H9 (cell line): ENCODE data around the gene PEAK3. TPM values are rescaled to one million over a fixed set of nuclear protein-coding genes. Genes with fewer than 3 reads are reported as not detected.

Experiments used
- DNase-seq: peaks from one replicate; pipeline ENCODE4 v3.0.0-alpha.2; 2017
- H2AFZ ChIP-seq: one replicate; pipeline ENCODE4 v1.6.1; 2013; ENCODE audit warnings: mild to moderate bottlenecking, low read length, control low read depth, moderate library complexity
- H2AK5ac ChIP-seq: 2 replicates; pipeline ENCODE4 v1.6.1; 2013; ENCODE audit warnings: low read length, control low read depth, mixed read lengths; ENCODE audit not compliant: insufficient read length
- H2BK120ac ChIP-seq: one replicate; pipeline ENCODE4 v1.6.1; 2013; ENCODE audit warnings: low read depth, mild to moderate bottlenecking, low read length, control low read depth, inconsistent platforms; ENCODE audit not compliant: poor library complexity, severe bottlenecking
- H2BK12ac ChIP-seq: 2 replicates; pipeline ENCODE4 v1.6.1; 2013; ENCODE audit warnings: low read length, control low read depth, mixed read lengths, low read depth; ENCODE audit not compliant: insufficient read length
- H2BK15ac ChIP-seq: 2 replicates; pipeline ENCODE4 v1.6.1; 2013; ENCODE audit warnings: low read depth, low read length, control low read depth
- H2BK20ac ChIP-seq: one replicate; pipeline ENCODE4 v1.6.1; 2013; ENCODE audit warnings: low read depth, mild to moderate bottlenecking, low read length, control low read depth, inconsistent platforms; ENCODE audit not compliant: poor library complexity, severe bottlenecking
- H2BK5ac ChIP-seq: 2 replicates; pipeline ENCODE4 v1.6.1; 2013; ENCODE audit warnings: low read length, control low read depth, mixed read lengths; ENCODE audit not compliant: insufficient read length
- H3K14ac ChIP-seq: 2 replicates; pipeline ENCODE4 v1.6.1; 2013; ENCODE audit warnings: low read length, control low read depth; ENCODE audit not compliant: insufficient read depth
- H3K18ac ChIP-seq: 2 replicates; pipeline ENCODE4 v1.6.1; 2013; ENCODE audit warnings: low read depth, mild to moderate bottlenecking, mixed read lengths, low read length, control low read depth; ENCODE audit not compliant: insufficient read length
- H3K23ac ChIP-seq: 2 replicates; pipeline ENCODE4 v1.6.1; 2013; ENCODE audit warnings: low read length, control low read depth, mixed read lengths, low read depth; ENCODE audit not compliant: insufficient read length
- H3K23me2 ChIP-seq: 2 replicates; pipeline ENCODE4 v1.6.1; 2013; ENCODE audit warnings: low read depth, mild to moderate bottlenecking, mixed read lengths, low read length, control low read depth; ENCODE audit not compliant: insufficient read length, poor library complexity, severe bottlenecking
- H3K27ac ChIP-seq: 2 replicates; pipeline ENCODE4 v1.5.1; 2013; ENCODE audit warnings: low read length, control low read depth, mixed read lengths, low read depth; ENCODE audit not compliant: insufficient read length
- H3K27me3 ChIP-seq: 2 replicates; pipeline ENCODE4 v1.6.1; 2013; ENCODE audit warnings: low read length, control low read depth, inconsistent platforms; ENCODE audit not compliant: insufficient read depth
- H3K4ac ChIP-seq: 2 replicates; pipeline ENCODE4 v1.6.1; 2013; ENCODE audit warnings: low read depth, mild to moderate bottlenecking, control low read depth, inconsistent platforms, low read length, moderate library complexity
- H3K4me1 ChIP-seq: 2 replicates; pipeline ENCODE4 v1.6.1; 2013; ENCODE audit warnings: low read length, control low read depth, inconsistent platforms; ENCODE audit not compliant: insufficient read depth
- H3K4me2 ChIP-seq: 2 replicates; pipeline ENCODE4 v1.6.1; 2013; ENCODE audit warnings: low read length, control low read depth, mixed read lengths; ENCODE audit not compliant: insufficient read length, insufficient read depth
- H3K56ac ChIP-seq: 2 replicates; pipeline ENCODE4 v1.6.1; 2013; ENCODE audit warnings: low read depth, mild to moderate bottlenecking, mixed read lengths, low read length, control low read depth; ENCODE audit not compliant: insufficient read length
- H3K79me1 ChIP-seq: 2 replicates; pipeline ENCODE4 v1.6.1; 2013; ENCODE audit warnings: low read depth, mild to moderate bottlenecking, moderate library complexity, low read length, control low read depth, inconsistent platforms; ENCODE audit not compliant: insufficient read depth, poor library complexity, severe bottlenecking
- H3K79me2 ChIP-seq: 2 replicates; pipeline ENCODE4 v1.6.1; 2013; ENCODE audit warnings: low read length, control low read depth, inconsistent platforms; ENCODE audit not compliant: insufficient read depth
- H3K9ac ChIP-seq: 2 replicates; pipeline ENCODE4 v1.6.1; 2013; ENCODE audit warnings: low read length, control low read depth, mixed read lengths; ENCODE audit not compliant: insufficient read length; ENCODE audit errors: extremely low read depth
- H3K9me3 ChIP-seq: one replicate; pipeline ENCODE4 v1.6.1; 2013; ENCODE audit warnings: low read depth, low read length, inconsistent platforms; ENCODE audit not compliant: control insufficient read depth
- H3T11ph ChIP-seq: one replicate; pipeline ENCODE4 v1.6.1; 2013; ENCODE audit warnings: mild to moderate bottlenecking, low read length, control low read depth, inconsistent platforms
- H4K20me1 ChIP-seq: one replicate; pipeline ENCODE4 v1.6.1; 2013; ENCODE audit not compliant: control insufficient read depth, insufficient read length, insufficient read depth
- H4K5ac ChIP-seq: 2 replicates; pipeline ENCODE4 v1.6.1; 2013; ENCODE audit warnings: low read depth, mild to moderate bottlenecking, mixed read lengths, low read length, control low read depth; ENCODE audit not compliant: insufficient read length
- H4K8ac ChIP-seq: replicated peaks from 2 replicates; pipeline ENCODE4 v1.6.1; 2013; ENCODE audit warnings: low read length, control low read depth, mixed read lengths, low read depth; ENCODE audit not compliant: insufficient read length
- H4K91ac ChIP-seq: 2 replicates; pipeline ENCODE4 v1.6.1; 2013; ENCODE audit warnings: low read depth, mild to moderate bottlenecking, moderate library complexity, mixed read lengths, low read length, control low read depth; ENCODE audit not compliant: insufficient read length
- H3K27ac Mint-ChIP-seq, 3 experiments: 2 replicates in 2 of 3; 3 replicates in 1 of 3; pipeline ENCODE4 v1.8.0; 2020 to 2021; ENCODE audit warnings: mixed read lengths in 3 of 3, mild to moderate bottlenecking in 1 of 3, moderate library complexity in 1 of 3
- H3K27me3 Mint-ChIP-seq: 2 replicates; pipeline ENCODE4 v1.8.0; 2021; ENCODE audit warnings: low read depth, mild to moderate bottlenecking, moderate library complexity, mixed read lengths
- H3K36me3 Mint-ChIP-seq, 3 experiments: 2 replicates in 2 of 3; 3 replicates in 1 of 3; pipeline ENCODE4 v1.8.0; 2020 to 2021; ENCODE audit warnings: low read depth in 3 of 3, mixed read lengths in 3 of 3; ENCODE audit not compliant: insufficient read depth in 1 of 3
- H3K4me1 Mint-ChIP-seq, 2 experiments: 2 replicates each; pipeline ENCODE4 v1.8.0; 2020; ENCODE audit warnings: mixed read lengths in 2 of 2
- H3K4me3 Mint-ChIP-seq, 2 experiments: 2 replicates in 1 of 2; 3 replicates in 1 of 2; pipeline ENCODE4 v1.8.0; 2020 to 2021; ENCODE audit warnings: mild to moderate bottlenecking in 2 of 2, mixed read lengths in 2 of 2, moderate library complexity in 1 of 2
- H3K9me3 Mint-ChIP-seq, 2 experiments: 2 replicates in 1 of 2; 3 replicates in 1 of 2; pipeline ENCODE4 v1.8.0; 2020; ENCODE audit warnings: mild to moderate bottlenecking in 2 of 2, mixed read lengths in 2 of 2, moderate library complexity in 1 of 2
- CTCF ChIP-seq: fragments of 200-600 bp; sonication (generic); conservative IDR thresholded peaks from 3 replicates; pipeline ENCODE4 v1.8.0; 2021; ENCODE audit warnings: antibody characterized with exemption, mild to moderate bottlenecking
- WGBS: extraction: QIAGEN DNeasy Blood & Tissue Kit; methylation state at CpG from one replicate; pipeline ENCODE4 v1.1.7; 2013; ENCODE audit warnings: missing lambda C conversion rate, low lambda C conversion rate, mixed read lengths; ENCODE audit not compliant: insufficient read length; ENCODE audit errors: extremely low coverage; 5-methylcytosine and 5-hydroxymethylcytosine counted together
- total RNA-seq: library from RNA; stranded (reverse); gene quantifications from 2 replicates; pipeline ENCODE4 v1.2.1, GENCODE V29; 2021

Gene PEAK3
- total RNA-seq, 1 experiment from 2014 or later: not detected

- no peak overlapping the region for H2BK5ac ChIP-seq
- peaks cover 18 to 57% (median 50%) of the 10 kb centered on the region in 3 experiments; a peak in 6 of 7 replicates for H3K36me3 Mint-ChIP-seq
- H3K79me1 ChIP-seq: peaks cover 13% of the 10 kb centered on the region
- no peak overlapping the region; a peak in 1 of 5 replicates for H3K4me3 Mint-ChIP-seq
- no peak for DNase-seq
- H3K18ac ChIP-seq: no peak overlapping the region
- no peak overlapping the region; a peak in 1 of 7 replicates for H3K27ac Mint-ChIP-seq
- no peak for TF ChIP-seq CTCF
- H2BK12ac ChIP-seq: no peak overlapping the region
- peaks cover 25 to 26% of the 10 kb centered on the region in 2 experiments for H3K4me1 Mint-ChIP-seq
- H3K14ac ChIP-seq: no peak overlapping the region; the same call in 1 of the 2 replicates
- no peaks in the 10 kb centered on the region for H3K9me3 ChIP-seq
- no peak overlapping the region for H2AFZ ChIP-seq
- no CpG with 5 or more reads among the region's 32 CpGs for WGBS
- H3K27me3 ChIP-seq: no peaks in the 10 kb centered on the region
- H3K9ac ChIP-seq: no peak overlapping the region
- H3K4me2 ChIP-seq: no peak overlapping the region
- no peak overlapping the region for H2BK15ac ChIP-seq
- H4K91ac ChIP-seq: no peak overlapping the region
- no peak overlapping the region for H3K56ac ChIP-seq
- no peak overlapping the region for H4K8ac ChIP-seq
- H2AK5ac ChIP-seq: no peak overlapping the region
- peaks cover 40% of the 10 kb centered on the region; the same call in 1 of the 2 replicates for H3K79me2 ChIP-seq
- no peak overlapping the region for H2BK120ac ChIP-seq
- no peaks in the 10 kb centered on the region for H3K4me1 ChIP-seq
- H4K20me1 ChIP-seq: peaks cover 2% of the 10 kb centered on the region
- no peak overlapping the region for H4K5ac ChIP-seq
- no peaks in the 10 kb centered on the region; the same call in 1 of the 2 replicates for H3K27me3 Mint-ChIP-seq
- H2BK20ac ChIP-seq: no peak overlapping the region
- H3K23ac ChIP-seq: no peak overlapping the region
- H3K23me2 ChIP-seq: no peaks in the 10 kb centered on the region
- no peak overlapping the region for H3T11ph ChIP-seq
- no peak overlapping the region for H3K4ac ChIP-seq
- no peak overlapping the region for H3K27ac ChIP-seq
- no peaks in the 10 kb centered on the region for H3K9me3 Mint-ChIP-seq
Observed at GRCh38 chr19:2243274-2244124, 38.5 kb downstream of the PEAK3 start.
